HG03103 (cell line): ENCODE data around the gene PKD1.

Experiments used
- ATAC-seq: cut with Tn5 transposase; IDR thresholded peaks from one replicate; pipeline ENCODE4 v1.9.1; 2021; ENCODE audit warnings: low read depth; ENCODE audit not compliant: unreplicated experiment

The PKD1 gene

DNA sequence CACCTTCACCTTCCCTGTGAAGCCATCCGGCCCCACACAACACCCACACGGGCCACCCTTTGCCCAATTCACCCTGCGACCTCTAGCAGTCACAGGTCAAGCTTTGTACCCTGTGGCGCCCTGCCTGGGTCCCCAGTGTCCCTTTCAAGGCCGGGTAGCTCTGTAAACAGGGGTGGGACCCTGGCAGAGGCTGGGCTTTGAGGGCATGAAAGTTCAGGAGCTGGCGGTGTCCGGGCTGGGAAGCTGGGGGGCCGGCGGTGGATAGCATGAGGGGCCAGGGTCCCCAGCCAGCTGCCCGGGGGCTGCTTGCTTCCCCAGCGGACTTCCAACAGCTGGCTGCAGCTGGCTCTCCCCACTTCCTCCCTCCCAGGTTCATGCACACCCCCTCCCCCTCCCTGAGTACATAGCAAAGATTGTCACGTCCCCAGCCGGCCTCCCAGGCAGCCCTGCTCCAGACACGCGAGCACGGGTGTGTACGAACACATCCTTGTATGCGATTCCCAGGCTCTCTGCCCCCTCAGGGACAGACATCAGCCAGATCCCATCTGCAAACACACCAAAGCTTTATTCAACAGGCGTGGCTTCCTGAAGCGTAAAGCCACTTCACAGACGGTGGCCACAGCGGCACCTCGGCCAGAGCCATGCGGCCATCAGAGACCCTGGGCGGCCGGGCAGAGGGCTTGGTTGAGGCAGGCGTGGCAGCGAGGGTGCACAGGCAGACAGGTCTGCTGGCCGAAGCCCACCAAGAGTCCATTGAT is 96.2 kb downstream of the PKD1 start:
- ATAC-seq: no peak
